CD4-positive, alpha-beta T cell treated with Interferon alpha-2 for 1 hour (primary cell): ENCODE data around the gene PTPRN2.
"Not testable (repeated sequence)": the region's sequence is repeated elsewhere in the genome, so short reads cannot be mapped to it uniquely, and the experiment has no call there.

Source experiments
- DNase-seq, 2 donors: peaks; one replicate each; pipeline ENCODE4 v3.0.0-alpha.2; 2020 to 2022

PTPRN2 gene

DNA sequence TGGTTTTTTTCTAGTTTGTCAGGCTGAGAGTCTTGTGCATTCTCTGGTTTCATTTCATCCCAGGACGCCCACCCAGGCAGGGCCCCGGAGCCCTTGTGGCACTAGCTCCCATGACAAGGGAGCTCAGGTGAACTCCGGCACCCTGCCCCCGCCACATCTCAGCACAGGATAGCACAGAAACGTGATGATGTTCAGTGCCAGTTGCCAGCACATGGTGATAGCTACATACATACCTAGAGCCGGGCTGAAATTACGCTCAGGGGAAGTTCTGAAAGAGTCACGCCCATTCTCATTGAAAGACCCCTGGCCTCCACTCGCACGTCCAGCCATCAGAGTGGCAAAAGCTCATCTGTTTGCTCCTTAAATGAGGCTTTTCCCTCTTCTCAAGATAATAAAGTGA, 273.7 kb downstream of the PTPRN2 start:
- no peak for DNase-seq

DNA sequence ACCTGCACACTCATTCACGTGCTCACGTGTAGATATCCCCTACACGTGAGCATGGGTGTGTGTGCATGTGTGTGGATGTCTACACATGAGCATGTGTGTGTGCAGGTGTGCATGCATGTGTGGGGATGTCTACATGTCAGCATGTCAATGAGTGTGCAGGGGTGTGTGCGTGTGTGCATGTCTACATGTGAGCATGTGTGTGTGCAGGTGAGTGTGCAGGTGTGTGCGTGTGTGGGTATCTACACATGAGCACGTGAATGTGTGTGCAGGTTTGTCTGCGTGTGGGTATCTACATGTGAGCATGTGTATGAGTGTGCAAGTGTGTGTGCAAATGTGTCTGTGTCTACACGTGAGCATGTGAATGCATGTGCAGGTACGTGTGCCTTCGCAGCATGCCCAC, 274.8 kb downstream of the PTPRN2 start:
- no peak for DNase-seq

GRCh38 chr7:158311791-158312190, 275.8 kb downstream of the PTPRN2 start:
- DNase-seq = no peak

DNA sequence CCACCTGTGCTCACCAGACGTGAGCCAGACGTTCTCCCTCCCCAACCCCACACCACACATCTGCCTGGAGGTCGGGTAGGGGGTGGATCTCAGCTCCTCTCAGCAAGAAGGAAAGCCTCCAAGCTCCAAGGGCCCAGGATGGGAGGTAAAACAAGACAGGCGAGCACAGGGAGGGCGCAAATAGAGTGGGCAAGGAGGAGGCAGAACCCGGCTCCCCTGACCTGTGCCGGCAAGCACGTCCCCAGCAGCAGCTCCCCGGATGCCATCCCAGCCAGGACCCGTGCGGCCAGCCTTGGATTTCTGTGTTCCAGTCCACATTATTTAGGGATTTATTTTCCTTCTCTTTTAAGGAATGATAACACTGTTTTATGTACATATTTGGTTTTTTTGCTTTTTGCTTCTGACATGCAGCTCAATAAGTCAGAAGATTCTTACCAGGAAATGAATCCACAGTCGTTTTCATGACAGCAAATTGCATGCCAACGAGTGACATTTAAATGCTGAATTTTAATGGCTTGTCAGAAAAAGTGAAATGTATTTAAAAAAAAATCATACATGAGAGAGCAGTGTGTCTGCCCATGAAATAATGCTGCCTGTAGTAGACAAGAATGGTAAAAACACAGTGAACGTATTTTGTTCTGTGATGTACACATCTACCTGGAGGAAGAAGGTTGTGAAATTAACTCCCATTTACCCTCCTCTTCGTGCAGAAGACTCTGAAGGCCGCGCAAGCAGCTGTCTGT, 276.5 kb downstream of the PTPRN2 start:
- DNase-seq = no peak

- no peak for DNase-seq
Measured at GRCh38 chr7:158309868-158310763, 277.5 kb downstream of the PTPRN2 start.

DNA sequence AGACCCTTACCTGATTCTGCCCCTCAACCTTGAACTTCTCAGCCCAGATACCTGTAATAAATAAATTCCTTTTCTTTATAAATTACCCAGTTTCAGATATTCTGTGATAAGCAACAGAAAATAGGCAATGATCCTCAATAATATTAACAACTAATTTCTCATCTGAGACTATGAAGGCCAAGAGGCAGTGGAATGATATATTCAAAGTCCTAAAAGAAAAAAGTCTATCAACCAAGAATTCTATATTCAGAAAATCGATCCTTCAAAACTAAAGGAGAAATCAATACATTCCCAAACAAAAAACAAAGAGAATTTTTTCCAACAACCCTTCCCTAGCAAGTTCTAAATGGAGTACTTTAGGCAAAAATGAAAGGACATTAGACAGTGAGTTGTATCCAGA, 279.6 kb downstream of the PTPRN2 start:
- DNase-seq = no peak

DNA sequence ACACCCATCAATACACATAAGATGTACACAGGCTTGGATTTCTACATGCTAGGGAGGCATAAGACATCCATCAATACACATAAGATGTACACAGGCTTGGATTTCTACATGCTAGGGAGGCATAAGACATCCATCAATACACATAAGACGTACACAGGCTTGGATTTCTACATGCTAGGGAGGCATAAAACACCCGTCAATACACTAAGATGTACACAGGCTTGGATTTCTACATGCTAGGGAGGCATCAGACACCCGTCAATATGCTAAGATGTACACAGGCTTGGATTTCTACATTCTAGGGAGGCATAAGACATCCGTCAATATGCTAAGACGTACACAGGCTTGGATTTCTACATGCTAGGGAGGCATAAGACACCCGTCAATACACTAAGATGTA, 283.6 kb downstream of the PTPRN2 start:
- not testable (repeated sequence) for DNase-seq

GRCh38 chr7:158303121-158303520, 284.5 kb downstream of the PTPRN2 start:
- DNase-seq = no peak

GRCh38 chr7:158302274-158303070, 285.2 kb downstream of the PTPRN2 start:
- DNase-seq = no peak

DNA sequence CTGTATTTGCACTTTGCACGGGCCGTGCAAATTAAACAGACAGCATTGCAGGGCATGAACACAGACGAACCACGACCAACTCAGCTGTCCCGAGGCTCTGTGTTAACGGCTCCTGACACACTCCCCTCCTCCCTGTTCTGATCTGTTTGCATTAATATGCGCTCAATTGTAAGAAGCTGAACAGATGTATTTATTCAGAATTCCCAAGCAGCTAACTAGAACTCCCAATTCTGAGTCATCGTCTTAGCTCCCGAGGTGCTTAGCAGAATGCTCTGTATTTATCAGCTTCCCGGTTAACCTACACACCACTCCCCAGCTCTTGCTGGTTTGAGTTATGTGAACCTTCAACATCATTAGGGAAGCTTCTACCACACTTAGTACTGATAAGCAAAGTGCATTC, 286.4 kb downstream of the PTPRN2 start:
- no peak for DNase-seq

DNA sequence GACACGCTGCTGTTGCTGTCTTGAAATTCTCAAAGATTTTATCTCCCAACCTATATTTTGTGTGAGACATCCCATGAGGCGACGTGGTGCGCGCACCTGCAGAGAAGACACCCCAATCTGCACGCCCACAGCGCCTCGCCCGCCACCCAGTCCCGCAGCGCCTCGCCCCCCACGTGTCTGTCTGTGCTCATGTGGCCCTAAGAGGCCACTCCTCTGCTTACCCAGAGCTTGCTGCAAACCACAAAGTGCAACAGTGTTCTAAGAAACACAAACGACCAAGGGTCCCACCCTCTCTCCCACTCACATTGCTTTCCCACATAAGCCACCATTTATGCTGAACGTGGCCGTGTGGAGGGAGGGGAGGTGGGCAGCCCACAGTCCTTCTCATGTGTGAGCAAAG, 287.2 kb downstream of the PTPRN2 start:
- no peak for DNase-seq

- DNase-seq = no peak
Measured at GRCh38 chr7:158299607-158300006, 288.0 kb downstream of the PTPRN2 start.

- no peak for DNase-seq
Measured at GRCh38 chr7:158296798-158297104, 290.9 kb downstream of the PTPRN2 start.

DNA sequence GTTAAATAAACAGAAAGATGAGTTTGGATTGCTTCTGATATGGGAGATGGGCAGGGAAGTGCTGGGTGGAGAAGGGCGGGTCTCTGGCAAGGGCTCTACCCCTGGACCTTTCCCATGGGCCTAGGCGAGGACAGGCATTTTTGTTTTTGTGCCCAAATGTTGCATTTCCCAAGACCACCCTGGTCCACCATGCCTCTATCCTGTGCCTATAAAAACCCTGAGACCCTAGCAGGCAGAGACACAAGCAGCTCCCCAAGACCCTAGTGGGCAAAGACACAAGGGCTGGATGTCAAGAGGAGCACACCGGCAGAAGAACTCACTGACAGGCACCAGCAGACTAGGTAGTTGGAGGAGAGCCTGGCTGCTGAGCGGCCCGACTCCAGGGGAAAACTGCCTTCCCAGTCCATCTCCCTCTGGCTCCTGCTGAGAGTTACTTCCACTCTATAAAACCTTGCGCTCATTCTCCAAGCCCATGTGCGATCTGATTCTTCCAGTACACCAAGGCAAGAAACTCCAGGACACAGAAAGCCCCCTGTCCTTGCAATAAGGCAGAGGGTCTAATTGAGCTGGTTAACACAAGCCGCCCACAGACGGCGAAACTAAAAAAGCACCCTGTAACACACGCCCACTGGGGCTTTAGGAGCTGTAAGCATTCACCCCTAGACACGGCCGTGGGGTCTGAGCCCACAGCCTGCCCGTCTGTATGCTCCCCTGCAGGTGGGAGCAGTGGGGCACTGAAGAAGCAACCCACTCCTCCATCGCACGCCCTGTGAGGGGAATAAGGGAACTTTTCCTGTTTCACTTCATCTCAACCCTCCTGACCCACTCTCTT, 291.4 kb downstream of the PTPRN2 start:
- DNase-seq = no peak

- DNase-seq = not testable (repeated sequence)
Measured at GRCh38 chr7:158294468-158295215, 293.0 kb downstream of the PTPRN2 start.

DNA sequence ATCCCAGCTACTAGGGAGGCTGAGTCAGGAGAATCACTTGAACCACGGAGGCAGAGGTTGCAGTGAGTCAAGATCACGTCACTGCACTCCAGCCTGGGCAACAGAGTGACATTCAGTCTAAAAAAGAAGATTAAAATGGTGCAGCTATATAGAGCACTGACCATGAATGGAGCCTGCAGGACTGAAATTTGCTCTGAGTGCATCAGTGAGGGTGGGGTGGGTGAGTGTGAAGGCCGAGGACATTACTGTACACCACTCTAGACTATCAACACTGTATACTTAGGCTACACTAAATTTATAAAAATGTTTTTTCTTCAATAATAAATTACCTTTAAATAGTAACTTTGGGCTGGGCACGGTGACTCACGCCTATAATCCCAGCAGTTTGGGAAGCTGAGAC, 294.7 kb downstream of the PTPRN2 start:
- DNase-seq = no peak

GRCh38 chr7:158291998-158292397, 295.6 kb downstream of the PTPRN2 start:
- no peak for DNase-seq

DNA sequence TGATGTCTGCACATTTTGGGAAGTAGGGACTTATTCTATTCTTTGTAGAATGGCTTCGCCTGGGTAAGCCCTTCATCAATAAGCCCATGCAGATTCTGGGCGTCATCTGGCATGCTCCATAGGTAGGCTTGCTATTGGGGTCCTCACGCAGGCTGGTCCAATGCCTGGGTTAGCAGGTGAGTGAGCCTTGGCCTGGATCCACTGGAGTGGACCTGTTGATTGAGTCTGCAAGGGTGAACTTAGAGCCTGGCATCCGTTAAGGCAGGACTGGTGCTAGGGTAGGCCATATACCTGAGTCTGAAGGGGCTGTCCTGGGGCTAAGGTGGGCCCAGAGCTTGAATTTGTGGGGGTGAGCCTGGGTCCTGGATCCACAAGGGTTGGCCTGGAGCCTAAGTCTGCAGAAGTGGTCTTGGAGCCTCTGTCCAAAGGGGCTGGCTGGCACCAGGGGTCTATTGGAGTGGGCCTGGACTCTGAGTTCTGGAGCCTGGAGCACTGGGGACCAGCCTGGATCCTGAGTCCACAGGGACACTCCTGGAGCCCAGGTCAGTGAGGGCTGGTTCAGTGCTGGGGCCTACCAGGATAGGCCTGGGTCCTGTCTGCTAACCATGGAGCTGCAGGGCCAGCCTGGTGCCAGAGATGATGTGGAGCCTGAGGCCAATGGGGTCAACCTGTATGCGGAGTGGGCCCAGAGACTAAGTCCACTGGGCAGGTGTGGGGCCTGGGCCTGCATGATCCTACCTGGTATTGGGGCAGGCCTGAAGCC, 297.7 kb downstream of the PTPRN2 start:
- DNase-seq = no peak

DNA sequence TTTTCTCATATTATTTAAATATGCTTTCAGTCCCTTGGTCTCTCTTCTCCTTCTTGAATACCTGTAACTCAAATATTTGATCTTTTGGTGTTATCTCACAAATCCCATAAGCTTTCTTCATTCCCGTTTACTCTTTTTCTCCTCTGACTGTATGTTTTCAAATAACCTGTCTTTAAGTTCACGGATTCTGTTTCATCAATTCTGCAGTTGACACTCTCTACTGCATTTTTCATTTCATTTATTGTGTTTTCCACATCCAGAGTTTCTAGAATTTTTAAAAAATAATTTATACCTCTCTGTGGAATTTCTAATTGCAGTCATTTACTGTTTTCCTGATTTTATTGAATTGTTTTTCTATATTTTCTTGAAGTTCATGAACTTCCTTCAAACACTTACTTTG, 298.4 kb downstream of the PTPRN2 start:
- DNase-seq = no peak

GRCh38 chr7:158286210-158286609, 301.4 kb downstream of the PTPRN2 start:
- no peak for DNase-seq

DNA sequence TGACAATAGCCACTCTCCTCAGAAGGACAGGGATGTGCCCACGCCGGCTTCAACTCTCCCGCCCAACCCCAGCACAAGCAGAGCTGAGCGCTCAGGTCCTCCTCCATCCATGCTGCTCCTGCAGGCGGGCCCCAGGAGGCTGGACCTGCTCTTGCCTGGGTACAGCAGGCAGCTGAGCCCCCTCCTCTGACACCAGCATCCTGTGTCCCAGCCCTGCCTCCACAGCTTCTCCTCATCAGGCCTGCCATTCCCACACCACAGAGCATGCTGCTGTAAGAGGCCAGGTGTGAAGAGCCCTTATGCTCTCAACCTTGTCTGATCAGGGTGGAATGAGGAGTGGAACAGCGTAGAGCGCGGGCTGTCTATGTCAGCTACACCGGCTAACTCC, 302.2 kb downstream of the PTPRN2 start:
- no peak for DNase-seq
